Cardiac muscle cell (in vitro differentiated cells and primary cell): ENCODE measurements around the gene TSPEAR. TPM values are rescaled to one million over a fixed set of nuclear protein-coding genes. Genes with fewer than 3 reads are reported as not detected.
"Not testable (repeated sequence)": the region's sequence is repeated elsewhere in the genome, so short reads cannot be mapped to it uniquely, and the experiment has no call there.

Experiments
- DNase-seq, 2 donors: peaks; one replicate each; pipeline versions ENCODE4 v3.0.0 to v3.0.0-alpha.2; 2010 to 2017; ENCODE audit warnings: low read depth in 1 of 2, low spot score in 1 of 2
- H3K27ac ChIP-seq: fragments of 200-600 bp; sonication (generic); 2 replicates; pipeline ENCODE4 v1.5.1; 2016
- H3K27me3 ChIP-seq: fragments of 200-600 bp; sonication (generic); 2 replicates; pipeline ENCODE4 v1.6.0; 2016; ENCODE audit warnings: control low read depth
- H3K36me3 ChIP-seq: fragments of 200-600 bp; sonication (generic); 2 replicates; pipeline ENCODE4 v1.5.1; 2016; ENCODE audit warnings: control low read depth
- H3K4me1 ChIP-seq: fragments of 200-600 bp; sonication (generic); 2 replicates; pipeline ENCODE4 v1.8.1; 2017; ENCODE audit warnings: low read depth, mild to moderate bottlenecking, mixed run types
- H3K4me3 ChIP-seq: fragments of 200-600 bp; sonication (generic); 2 replicates; pipeline ENCODE4 v1.5.1; 2016; ENCODE audit warnings: mild to moderate bottlenecking
- H3K9me3 ChIP-seq: fragments of 200-600 bp; sonication (generic); 2 replicates; pipeline ENCODE4 v1.5.1; 2017; ENCODE audit warnings: low read depth, mild to moderate bottlenecking, control low read depth
- CTCF ChIP-seq: IDR thresholded peaks from 2 replicates; pipeline ENCODE4 v1.5.1; 2012; ENCODE audit warnings: low read depth, mild to moderate bottlenecking, low read length
- polyA plus RNA-seq: library from polyadenylated mRNA; unstranded; fragments of >200 nt; fragmentation: Nextera tagmentation; extraction: Ambion mirVana; gene quantifications from 2 replicates; pipeline ENCODE4 v1.2.1, GENCODE V29; 2016
- total RNA-seq: library from RNA; depleted of rRNA; stranded (reverse); fragments of >200 nt; gene quantifications from 2 replicates; pipeline ENCODE4 v1.2.3, GENCODE V29; 2016

TSPEAR gene
- total and polyA plus RNA-seq, 2 experiments from 2014 or later, result 2.8 to 3.4 TPM

- H3K9me3 ChIP-seq, result no peaks in the 10 kb centered on the region
- peaks cover 9% of the 10 kb centered on the region for H3K4me1 ChIP-seq
- no peak overlapping the region for H3K4me3 ChIP-seq
- H3K27me3 ChIP-seq, result no peaks in the 10 kb centered on the region
- DNase-seq, result no peak
- no peak for TF ChIP-seq CTCF
- H3K27ac ChIP-seq, result no peak overlapping the region
- H3K36me3 ChIP-seq, result no peaks in the 10 kb centered on the region
Observed at GRCh38 chr21:44505673-44506278, 205.6 kb downstream of the TSPEAR start.

- Histone ChIP-seq H3K36me3 (no peaks in the 10 kb centered on the region), H3K27ac (no peak overlapping the region), H3K4me1 (peaks cover 13% of the 10 kb centered on the region), H3K4me3 (no peak overlapping the region), H3K27me3 (no peaks in the 10 kb centered on the region), H3K9me3 (no peaks in the 10 kb centered on the region)
- no peak for TF ChIP-seq CTCF
- DNase-seq, result no peak
Observed at GRCh38 chr21:44503901-44504399, 207.4 kb downstream of the TSPEAR start.

DNA sequence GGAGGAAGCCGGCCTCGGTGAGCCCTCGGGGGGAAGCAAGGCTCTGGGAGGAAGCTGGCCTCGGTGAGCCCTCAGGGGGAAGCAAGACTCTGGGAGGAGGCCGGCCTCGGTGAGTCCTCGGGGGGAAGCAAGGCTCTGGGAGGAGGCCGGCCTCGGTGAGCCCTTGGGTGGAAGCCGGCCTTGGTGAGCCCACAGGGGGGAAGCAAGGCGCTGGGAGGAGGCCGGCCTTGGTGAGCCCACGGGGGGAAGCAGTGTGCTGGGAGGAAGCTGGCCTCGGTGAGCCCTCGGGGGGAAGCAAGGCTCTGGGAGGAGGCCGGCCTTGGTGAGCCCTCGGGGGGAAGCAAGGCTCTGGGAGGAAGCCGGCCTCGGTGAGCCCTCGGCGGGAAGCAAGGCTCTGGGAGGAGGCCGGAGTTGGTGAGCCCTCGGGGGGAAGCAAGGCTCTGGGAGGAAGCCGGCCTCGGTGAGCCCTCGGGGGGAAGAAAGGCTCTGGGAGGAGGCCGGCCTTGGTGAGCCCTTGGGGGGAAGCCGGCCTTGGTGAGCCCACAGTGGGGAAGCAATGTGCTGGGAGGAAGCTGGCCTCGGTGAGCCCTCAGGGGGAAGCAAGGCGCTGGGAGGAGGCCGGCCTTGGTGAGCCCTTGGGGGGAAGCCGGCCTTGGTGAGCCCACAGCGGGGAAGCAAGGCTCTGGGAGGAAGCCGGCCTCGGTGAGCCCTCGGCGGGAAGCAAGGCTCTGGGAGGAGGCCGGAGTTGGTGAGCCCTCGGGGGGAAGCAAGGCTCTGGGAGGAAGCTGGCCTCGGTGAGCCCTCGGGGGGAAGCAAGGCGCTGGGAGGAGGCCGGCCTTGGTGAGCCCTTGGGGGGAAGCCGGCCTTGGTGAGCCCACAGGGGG is 208.1 kb downstream of the TSPEAR start:
- not testable (repeated sequence) for H3K36me3 ChIP-seq, DNase-seq, H3K27me3 ChIP-seq, H3K9me3 ChIP-seq, H3K27ac ChIP-seq, H3K4me3 ChIP-seq
- H3K4me1 ChIP-seq, result peaks cover 20% of the 10 kb centered on the region

GRCh38 chr21:44502171-44502958 is 209.0 kb downstream of the TSPEAR start:
- peaks cover 29% of the 10 kb centered on the region for H3K4me1 ChIP-seq
- H3K4me3 ChIP-seq, result no peak overlapping the region
- no peaks in the 10 kb centered on the region for H3K36me3 ChIP-seq
- no peak overlapping the region for H3K27ac ChIP-seq
- DNase-seq, result no peak
- no peaks in the 10 kb centered on the region for H3K27me3 ChIP-seq
- no peak for TF ChIP-seq CTCF
- H3K9me3 ChIP-seq, result no peaks in the 10 kb centered on the region

- Histone ChIP-seq H3K4me1 (peaks cover 37% of the 10 kb centered on the region), H3K36me3 (no peaks in the 10 kb centered on the region), H3K27ac (no peak overlapping the region), H3K4me3 (no peak overlapping the region), H3K9me3 (no peaks in the 10 kb centered on the region), H3K27me3 (no peaks in the 10 kb centered on the region)
- no peak for TF ChIP-seq CTCF
- no peak for DNase-seq
Observed at GRCh38 chr21:44500111-44500510, 211.3 kb downstream of the TSPEAR start.
